Endodermal cell (in vitro differentiated cells): Measurements from ENCODE around the gene MYH6. TPM values are rescaled to one million over a fixed set of nuclear protein-coding genes. Genes with fewer than 3 reads are reported as not detected.

Experiments
- DNase-seq: peaks from one replicate; pipeline ENCODE4 v3.0.0-alpha.2; 2017
- H3K27ac ChIP-seq: 2 replicates; pipeline ENCODE4 v1.5.1; 2013; ENCODE audit warnings: mild to moderate bottlenecking, low read depth, low read length, moderate library complexity
- H3K27me3 ChIP-seq: 2 replicates; pipeline ENCODE4 v1.6.1; 2013; ENCODE audit warnings: mild to moderate bottlenecking, low read length, moderate library complexity; ENCODE audit not compliant: insufficient read depth, control insufficient read depth, poor library complexity, severe bottlenecking
- H3K36me3 ChIP-seq: 2 replicates; pipeline ENCODE4 v1.7.0; 2013; ENCODE audit warnings: mild to moderate bottlenecking, low read length, moderate library complexity; ENCODE audit not compliant: control insufficient read depth, insufficient read depth
- H3K4me1 ChIP-seq: one replicate; pipeline ENCODE4 v1.7.0; 2013; ENCODE audit warnings: low read length; ENCODE audit not compliant: control insufficient read depth, insufficient read depth
- H3K4me3 ChIP-seq: 2 replicates; pipeline ENCODE4 v1.5.1; 2013; ENCODE audit warnings: mild to moderate bottlenecking, low read length, moderate library complexity
- H3K9ac ChIP-seq: 2 replicates; pipeline ENCODE4 v1.6.1; 2013; ENCODE audit warnings: mild to moderate bottlenecking, low read length, moderate library complexity; ENCODE audit not compliant: poor library complexity, severe bottlenecking; ENCODE audit errors: extremely low read depth
- H3K9me3 ChIP-seq: 2 replicates; pipeline ENCODE4 v1.6.1; 2013; ENCODE audit warnings: mild to moderate bottlenecking, low read length, moderate library complexity; ENCODE audit not compliant: control insufficient read depth
- H3K27ac Mint-ChIP-seq: 2 replicates; pipeline ENCODE4 v1.8.0; 2020; ENCODE audit warnings: mixed read lengths
- H3K27me3 Mint-ChIP-seq: 2 replicates; pipeline ENCODE4 v1.8.0; 2021; ENCODE audit warnings: mild to moderate bottlenecking, mixed read lengths; ENCODE audit not compliant: insufficient read depth
- H3K36me3 Mint-ChIP-seq: 2 replicates; pipeline ENCODE4 v1.8.0; 2020; ENCODE audit warnings: low read depth, mixed read lengths
- H3K4me1 Mint-ChIP-seq: 2 replicates; pipeline ENCODE4 v1.8.0; 2020; ENCODE audit warnings: mixed read lengths
- H3K4me3 Mint-ChIP-seq: 2 replicates; pipeline ENCODE4 v1.8.0; 2020; ENCODE audit warnings: mild to moderate bottlenecking, moderate library complexity, mixed read lengths
- H3K9me3 Mint-ChIP-seq: 2 replicates; pipeline ENCODE4 v1.8.0; 2020; ENCODE audit warnings: mild to moderate bottlenecking, mixed read lengths
- WGBS, 2 experiments: methylation state at CpG; one replicate each; pipeline versions ENCODE4 v1.1.5 to v1.1.7; 2013; ENCODE audit warnings: missing lambda C conversion rate in 2 of 2, mixed read lengths in 1 of 2; ENCODE audit not compliant: insufficient coverage in 1 of 2, insufficient read length in 1 of 2; 5-methylcytosine and 5-hydroxymethylcytosine counted together
- total RNA-seq, 2 donors: library from RNA; stranded (reverse); fragmentation: NEBNext Ultra II Directional in 1 of 2; extraction: Animal tissue kit (Norgen Biotek cat#: 25700) in 1 of 2; gene quantifications; 2 replicates in 1 of 2; 3 replicates in 1 of 2; pipeline ENCODE4 v1.2.1, GENCODE V29; 2021
- TF ChIP-seq, protein P1 (sequence below): fragments of 200-600 bp; sonication (generic); conservative IDR thresholded peaks from 2 replicates; pipeline ENCODE4 v1.5.0; 2021; ENCODE audit warnings: antibody characterized with exemption, mild to moderate bottlenecking

MYH6 gene
- total RNA-seq, 2 donors from 2014 or later = not detected

DNA sequence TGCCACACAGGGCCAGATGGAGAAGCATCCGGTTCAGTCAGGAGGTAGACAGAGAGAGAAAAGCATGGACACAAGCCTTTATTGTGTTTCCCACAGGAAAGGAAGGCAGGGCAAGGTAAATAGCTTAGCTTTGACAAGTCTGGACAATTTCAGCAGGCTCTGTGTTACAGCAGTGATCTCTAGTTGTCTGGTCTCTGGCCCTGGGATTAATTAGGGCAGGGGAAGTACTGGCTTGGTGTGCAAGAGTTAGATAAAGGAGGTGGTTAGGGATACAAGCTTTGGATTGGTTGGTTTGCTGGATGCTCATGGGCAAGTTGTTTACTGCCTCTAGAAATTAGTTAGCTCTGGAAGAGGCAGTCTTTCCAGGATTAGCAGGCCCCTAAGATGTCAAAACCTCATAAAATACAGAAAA lies 46.4 kb upstream of the MYH6 start:
- H3K27me3 ChIP-seq = no peaks in the 10 kb centered on the region
- H3K4me3 ChIP-seq = no peak overlapping the region
- no peaks in the 10 kb centered on the region for H3K4me1 ChIP-seq
- Mint-ChIP-seq H3K36me3 (no peaks in the 10 kb centered on the region), H3K4me3 (no peak overlapping the region), H3K4me1 (peaks cover 6% of the 10 kb centered on the region), H3K27me3 (peaks cover 4% of the 10 kb centered on the region), H3K27ac (no peak overlapping the region), H3K9me3 (no peaks in the 10 kb centered on the region)
- DNase-seq = no peak
- no peaks in the 10 kb centered on the region for H3K36me3 ChIP-seq
- no peak overlapping the region for H3K9ac ChIP-seq
- H3K9me3 ChIP-seq = no peaks in the 10 kb centered on the region
- WGBS, 2 experiments = 92 to 100% methylated on average over 1 of the region's 1 CpG
- TF ChIP-seq, protein P1, sequence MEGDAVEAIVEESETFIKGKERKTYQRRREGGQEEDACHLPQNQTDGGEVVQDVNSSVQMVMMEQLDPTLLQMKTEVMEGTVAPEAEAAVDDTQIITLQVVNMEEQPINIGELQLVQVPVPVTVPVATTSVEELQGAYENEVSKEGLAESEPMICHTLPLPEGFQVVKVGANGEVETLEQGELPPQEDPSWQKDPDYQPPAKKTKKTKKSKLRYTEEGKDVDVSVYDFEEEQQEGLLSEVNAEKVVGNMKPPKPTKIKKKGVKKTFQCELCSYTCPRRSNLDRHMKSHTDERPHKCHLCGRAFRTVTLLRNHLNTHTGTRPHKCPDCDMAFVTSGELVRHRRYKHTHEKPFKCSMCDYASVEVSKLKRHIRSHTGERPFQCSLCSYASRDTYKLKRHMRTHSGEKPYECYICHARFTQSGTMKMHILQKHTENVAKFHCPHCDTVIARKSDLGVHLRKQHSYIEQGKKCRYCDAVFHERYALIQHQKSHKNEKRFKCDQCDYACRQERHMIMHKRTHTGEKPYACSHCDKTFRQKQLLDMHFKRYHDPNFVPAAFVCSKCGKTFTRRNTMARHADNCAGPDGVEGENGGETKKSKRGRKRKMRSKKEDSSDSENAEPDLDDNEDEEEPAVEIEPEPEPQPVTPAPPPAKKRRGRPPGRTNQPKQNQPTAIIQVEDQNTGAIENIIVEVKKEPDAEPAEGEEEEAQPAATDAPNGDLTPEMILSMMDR = no peak
- H3K27ac ChIP-seq = no peak overlapping the region

DNA sequence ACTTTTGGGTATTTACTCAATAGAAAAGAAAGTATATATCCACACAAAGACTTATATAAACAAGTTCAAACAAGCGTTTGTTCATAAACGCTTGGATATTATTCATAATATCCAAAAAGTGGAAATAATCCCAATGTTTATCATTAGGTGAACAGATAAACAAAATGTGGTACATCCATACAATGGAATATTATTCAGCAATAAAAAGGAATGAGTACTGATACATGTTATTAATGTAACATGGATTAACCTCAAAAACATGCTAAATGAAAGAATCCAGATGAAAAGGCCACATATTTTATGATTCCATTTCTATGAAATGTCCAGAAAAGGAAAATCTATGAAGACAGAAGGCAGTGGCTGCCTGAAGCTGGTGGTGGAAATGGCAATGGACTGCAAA lies 44.2 kb upstream of the MYH6 start:
- Histone ChIP-seq H3K4me3 (no peak overlapping the region), H3K27me3 (no peaks in the 10 kb centered on the region), H3K4me1 (no peaks in the 10 kb centered on the region), H3K36me3 (no peaks in the 10 kb centered on the region), H3K27ac (no peak overlapping the region), H3K9ac (no peak overlapping the region), H3K9me3 (no peaks in the 10 kb centered on the region)
- 100% methylated on average over 2 of the region's 2 CpGs; no CpG with 5 or more reads in 1 of the 2 experiments for WGBS, 2 experiments
- TF ChIP-seq, protein P1 = no peak
- no peaks in the 10 kb centered on the region for H3K36me3 Mint-ChIP-seq
- no peaks in the 10 kb centered on the region for H3K9me3 Mint-ChIP-seq
- peaks cover 10% of the 10 kb centered on the region for H3K4me1 Mint-ChIP-seq
- peaks cover 4% of the 10 kb centered on the region for H3K27me3 Mint-ChIP-seq
- H3K27ac Mint-ChIP-seq = no peak overlapping the region
- H3K4me3 Mint-ChIP-seq = no peak overlapping the region
- no peak for DNase-seq

DNA sequence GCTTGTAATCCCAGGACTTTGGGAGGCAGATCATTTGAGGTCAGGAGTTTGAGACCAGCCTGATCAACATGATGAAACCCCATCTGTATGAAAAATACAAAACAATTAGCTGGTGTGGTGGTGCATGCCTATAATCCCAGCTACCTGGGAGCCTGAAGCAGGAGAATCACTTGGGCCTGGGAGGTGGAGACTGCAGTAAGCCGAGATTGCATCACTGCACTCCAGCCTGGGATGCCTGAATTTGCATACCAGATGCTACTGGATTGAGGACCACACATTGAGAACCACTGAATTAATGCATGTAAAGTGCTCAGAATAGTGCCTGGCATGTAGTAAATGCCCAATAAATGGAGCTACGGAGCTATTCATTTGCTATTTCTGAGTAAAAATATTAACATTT lies 42.3 kb upstream of the MYH6 start:
- Histone ChIP-seq H3K9me3 (no peaks in the 10 kb centered on the region), H3K27ac (no peak overlapping the region), H3K4me3 (no peak overlapping the region), H3K27me3 (no peaks in the 10 kb centered on the region), H3K9ac (no peak overlapping the region), H3K4me1 (no peaks in the 10 kb centered on the region), H3K36me3 (no peaks in the 10 kb centered on the region)
- DNase-seq = no peak
- WGBS, 2 experiments = 52 to 80% methylated on average over 1 to 2 of the region's 2 CpGs
- Mint-ChIP-seq H3K9me3 (no peaks in the 10 kb centered on the region), H3K4me3 (no peak overlapping the region), H3K36me3 (no peaks in the 10 kb centered on the region), H3K27me3 (peaks cover 2% of the 10 kb centered on the region), H3K27ac (no peak overlapping the region), H3K4me1 (peaks cover 10% of the 10 kb centered on the region)
- TF ChIP-seq, protein P1 = no peak
